HCT116 (cell line): Measurements from ENCODE around the gene EHMT1. TPM values are rescaled to one million over a fixed set of nuclear protein-coding genes. Genes with fewer than 3 reads are reported as not detected.

Experiments used
- microRNA counts: library from miRNA; unstranded; fragments of <30 nt; microRNA quantifications from one replicate; lab custom pipeline; 2015
- microRNA-seq: library from miRNA; unstranded; fragments of <30 nt; microRNA quantifications from one replicate; pipeline ENCODE4, GENCODE V29; 2016; ENCODE audit warnings: borderline number of aligned reads
- total RNA-seq: library from RNA; stranded (reverse); gene quantifications from one replicate; pipeline ENCODE4 v1.2.1, GENCODE V29; 2021; ENCODE audit not compliant: unreplicated experiment

Gene EHMT1
- total RNA-seq, 1 experiment from 2014 or later, result 86.1 TPM

MicroRNAs encoded within 50 kb of the gene (microRNA counts, 767-probe panel; counts per million panel counts)
- not detected for microRNA hsa-miR-602 (lab: Ali Mortazavi, UCI)

Small RNA genes within 50 kb of the gene (microRNA-seq; reads per million reads assigned to microRNA genes)
- gene MIR602, result not detected

Other genes with a start within 250 kb of the EHMT1 start
- gene EXD3, start 195.8 kb upstream of the EHMT1 start, total RNA-seq, result 25.4 TPM
- gene NOXA1, start 195.6 kb upstream of the EHMT1 start, total RNA-seq, result 13.2 TPM
- gene ENTPD8, start 177.6 kb upstream of the EHMT1 start, total RNA-seq, result 1.7 TPM
- 81.9 TPM for gene NSMF, start 159.7 kb upstream of the EHMT1 start, total RNA-seq
- gene PNPLA7, start 68.6 kb upstream of the EHMT1 start, total RNA-seq, result 1.8 TPM
- 69.5 TPM for gene MRPL41, start 67.1 kb upstream of the EHMT1 start, total RNA-seq
- gene DPH7, start 40.1 kb upstream of the EHMT1 start, total RNA-seq, result 54.4 TPM
- gene ZMYND19, start 28.5 kb upstream of the EHMT1 start, total RNA-seq, result 57.4 TPM
- gene ARRDC1, start 13.3 kb upstream of the EHMT1 start, total RNA-seq, result 82.8 TPM